ENCODE results near the gene CAT. TPM values are rescaled to one million over a fixed set of nuclear protein-coding genes. Genes with fewer than 3 reads are reported as not detected.

The CAT gene
- total RNA-seq, 1 donor from 2014 or later: 126 TPM

GRCh38 chr11:34458525-34458924 is 19.8 kb downstream of the CAT start:
- Histone ChIP-seq H3K4me1 (peaks cover 20% of the 10 kb centered on the region), H3K9me3 (replicated peaks) (no peaks in the 10 kb centered on the region), H3K27me3 (ENCODE audit: low read depth) (no peaks in the 10 kb centered on the region), H3K4me3 (no peak overlapping the region), H3K27ac (replicated peaks) (no peak overlapping the region), H3K36me3 (peaks cover 98% of the 10 kb centered on the region)
- intact Hi-C loops (cut with micrococcal nuclease): no loop called here
- no peak for DNase-seq
- no peak for TF ChIP-seq CTCF (IDR thresholded peaks at IDR 0.05; ENCODE audit: borderline replicate concordance)

DNA sequence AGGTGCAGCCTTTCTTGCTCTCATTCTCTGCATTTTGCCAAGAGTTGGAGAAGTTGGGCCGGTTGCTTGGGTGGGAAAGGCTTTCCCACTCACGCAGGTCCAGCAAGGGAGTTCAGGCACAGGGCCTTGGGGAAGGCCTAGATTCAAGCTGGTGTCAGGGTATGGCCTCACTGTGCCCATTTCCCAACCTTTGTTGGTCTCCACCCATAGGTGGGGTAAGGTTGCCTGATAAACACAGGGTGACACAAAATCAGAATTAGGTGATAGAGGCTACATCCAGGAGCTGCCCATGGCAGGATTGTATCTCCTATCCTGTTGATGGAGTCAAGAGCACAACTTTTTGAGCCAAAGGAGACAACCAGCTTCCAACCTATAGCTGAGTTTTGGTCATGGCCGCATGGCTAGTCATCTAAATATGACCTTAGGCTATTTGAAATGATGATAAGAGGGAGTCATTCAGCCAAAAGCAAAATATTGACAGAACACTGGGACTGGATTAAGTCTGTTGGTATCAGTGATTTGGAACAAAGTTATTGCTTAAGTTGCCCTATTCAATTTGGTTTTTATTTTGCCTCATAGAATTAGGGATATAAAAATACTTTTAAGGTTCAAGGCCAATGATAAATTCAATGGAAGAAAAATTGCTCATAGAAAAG is 20.9 kb downstream of the CAT start:
- Histone ChIP-seq H3K9me3 (replicated peaks) (no peaks in the 10 kb centered on the region), H3K36me3 (peaks cover 98% of the 10 kb centered on the region), H3K27me3 (ENCODE audit: low read depth) (no peaks in the 10 kb centered on the region), H3K4me1 (peaks cover 8% of the 10 kb centered on the region), H3K27ac (replicated peaks) (no peak overlapping the region), H3K4me3 (no peak overlapping the region)
- intact Hi-C loops (cut with micrococcal nuclease): loop anchor here (10.0 kb wide), 1 partner anchor 95 kb away; no protein-coding TSS in a partner anchor
- no peak for DNase-seq
- no peak for TF ChIP-seq CTCF (IDR thresholded peaks at IDR 0.05; ENCODE audit: borderline replicate concordance)

GRCh38 chr11:34460278-34460677 is 21.5 kb downstream of the CAT start:
- Histone ChIP-seq H3K36me3 (peaks cover 98% of the 10 kb centered on the region), H3K27me3 (ENCODE audit: low read depth) (no peaks in the 10 kb centered on the region), H3K9me3 (replicated peaks) (no peaks in the 10 kb centered on the region), H3K4me3 (no peak overlapping the region), H3K27ac (replicated peaks) (no peak overlapping the region), H3K4me1 (peaks cover 2% of the 10 kb centered on the region)
- intact Hi-C loops (cut with micrococcal nuclease): loop anchor here (10.0 kb wide), 1 partner anchor 95 kb away; no protein-coding TSS in a partner anchor
- no peak for TF ChIP-seq CTCF (IDR thresholded peaks at IDR 0.05; ENCODE audit: borderline replicate concordance)
- DNase-seq: no peak

GRCh38 chr11:34461215-34461614 is 22.5 kb downstream of the CAT start:
- H3K9me3 ChIP-seq (replicated peaks): peaks cover 8% of the 10 kb centered on the region
- TF ChIP-seq CTCF (IDR thresholded peaks at IDR 0.05; ENCODE audit: borderline replicate concordance): no peak
- intact Hi-C loops (cut with micrococcal nuclease): loop anchor here (10.0 kb wide), 1 partner anchor 96 kb away; no protein-coding TSS in a partner anchor
- no peak overlapping the region for H3K4me3 ChIP-seq
- no peak overlapping the region for H3K27ac ChIP-seq (replicated peaks)
- H3K4me1 ChIP-seq: no peaks in the 10 kb centered on the region
- no peak for DNase-seq
- H3K36me3 ChIP-seq: peaks cover 99% of the 10 kb centered on the region
- H3K27me3 ChIP-seq (ENCODE audit: low read depth): no peaks in the 10 kb centered on the region

DNA sequence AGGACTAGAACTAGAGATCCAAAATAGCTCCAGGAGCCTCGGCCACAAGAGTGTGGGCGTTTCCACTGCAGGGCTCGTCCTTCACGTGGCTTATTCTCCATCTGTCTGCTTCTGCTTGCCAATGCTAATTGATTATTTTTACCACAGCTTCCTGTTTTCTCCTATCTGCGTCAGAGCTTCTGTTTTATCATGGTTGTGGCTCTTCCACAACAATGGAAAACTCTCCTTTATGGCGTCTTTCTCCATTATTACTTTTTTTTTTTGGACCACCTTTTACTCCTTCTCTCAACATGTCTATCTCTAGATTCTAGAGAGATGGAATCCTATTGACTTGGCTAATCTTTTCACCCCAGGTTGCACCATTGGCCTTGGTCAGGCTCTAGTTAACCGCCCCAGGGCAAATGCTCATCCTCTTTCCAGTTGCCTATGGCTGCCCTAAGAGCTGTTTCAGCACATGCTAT is 25.9 kb downstream of the CAT start:
- Histone ChIP-seq H3K27ac (replicated peaks) (no peak overlapping the region), H3K9me3 (replicated peaks) (peaks cover 21% of the 10 kb centered on the region), H3K27me3 (ENCODE audit: low read depth) (no peaks in the 10 kb centered on the region), H3K36me3 (peaks cover 98% of the 10 kb centered on the region), H3K4me1 (no peaks in the 10 kb centered on the region), H3K4me3 (no peak overlapping the region)
- DNase-seq: no peak
- intact Hi-C loops (cut with micrococcal nuclease): loop anchor here (10.0 kb wide), 1 partner anchor 100 kb away; no protein-coding TSS in a partner anchor
- TF ChIP-seq CTCF (IDR thresholded peaks at IDR 0.05; ENCODE audit: borderline replicate concordance): no peak

Data from left ventricle myocardium inferior (tissue), 1 donor.